GM18505 (cell line): ENCODE results near the gene STON2.

Experiments used
- ATAC-seq: cut with Tn5 transposase; IDR thresholded peaks from one replicate; pipeline ENCODE4 v1.9.1; 2021; ENCODE audit not compliant: unreplicated experiment
- POLR2A ChIP-seq: IDR thresholded peaks from 4 replicates; pipeline ENCODE4 v1.6.1; 2011; ENCODE audit warnings: borderline replicate concordance; ENCODE audit not compliant: insufficient read depth, insufficient read length; ENCODE audit errors: extremely low read depth

Gene STON2

GRCh38 chr14:81275305-81276072 is 124.6 kb downstream of the STON2 start:
- ATAC-seq, result no peak
- no peak for TF ChIP-seq POLR2A

DNA sequence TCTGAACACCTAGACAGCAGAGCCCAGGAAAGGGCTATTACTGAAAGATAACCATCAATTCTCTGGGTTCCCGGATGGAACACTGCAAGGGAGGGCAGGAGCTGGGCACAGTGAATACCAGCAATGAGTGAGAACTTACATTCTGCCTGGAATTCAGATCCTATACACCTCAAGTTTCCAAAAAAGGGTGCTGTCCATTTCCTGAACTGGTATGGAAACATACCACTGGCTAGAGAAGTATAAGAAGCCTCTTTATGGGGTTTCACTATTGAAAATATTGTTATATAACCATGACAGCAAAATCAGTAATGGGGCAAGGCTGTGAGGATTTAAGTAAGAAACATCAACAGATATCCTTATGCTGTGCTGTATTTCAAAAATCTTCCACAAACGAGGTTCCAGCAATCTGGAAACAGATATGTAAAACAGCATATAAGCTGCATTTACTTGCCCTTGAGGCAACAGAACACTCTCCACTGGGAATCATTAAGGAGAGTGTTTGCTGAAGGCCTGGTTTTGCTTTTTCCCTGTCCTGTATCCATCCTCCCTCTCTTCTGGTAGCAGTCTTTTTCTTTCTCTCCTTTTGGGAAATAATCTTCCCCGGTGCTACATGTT is 126.1 kb downstream of the STON2 start:
- no peak for ATAC-seq
- TF ChIP-seq POLR2A, result no peak

- TF ChIP-seq POLR2A, result no peak
- no peak for ATAC-seq
These were observed 126.6 kb downstream of the STON2 start for GRCh38 chr14:81273521-81273920.

DNA sequence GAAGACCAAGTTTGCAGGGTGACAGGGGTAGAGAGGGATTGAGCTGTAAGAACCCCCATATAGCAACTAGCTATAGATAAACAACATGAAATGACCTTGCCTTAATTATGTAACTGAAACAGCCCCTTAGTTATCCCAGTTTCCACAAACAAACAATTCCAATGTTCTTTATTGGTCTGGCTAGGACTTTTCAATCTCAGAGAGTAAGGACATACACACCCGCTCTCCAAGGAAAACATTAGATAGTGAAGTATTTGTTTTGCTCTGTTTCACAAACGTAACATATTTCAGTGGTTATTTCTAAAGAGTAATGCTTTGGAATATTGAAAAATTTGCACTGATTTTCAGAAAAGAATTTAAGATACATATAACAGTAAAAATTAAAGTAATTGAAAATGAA is 127.8 kb downstream of the STON2 start:
- ATAC-seq, result no peak
- TF ChIP-seq POLR2A, result no peak

DNA sequence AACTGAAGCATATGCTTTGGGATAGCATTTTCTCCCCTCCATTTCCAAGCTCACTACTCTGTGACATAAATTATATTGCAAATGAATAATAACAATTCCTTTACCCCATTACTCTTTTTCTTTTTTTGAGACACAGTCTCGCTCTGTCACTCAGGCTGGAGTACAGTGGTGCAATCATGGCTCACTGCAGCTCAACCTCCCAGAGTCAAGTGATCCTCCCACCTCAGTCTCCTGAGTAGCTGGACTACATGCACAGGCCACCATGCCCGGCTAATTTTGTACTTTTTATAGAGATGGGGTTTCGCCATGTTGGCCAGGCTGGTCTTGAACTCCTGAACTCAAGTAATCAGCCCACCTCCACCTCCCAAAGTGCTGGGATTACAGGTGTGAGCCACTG is 130.1 kb downstream of the STON2 start:
- ATAC-seq, result no peak

DNA sequence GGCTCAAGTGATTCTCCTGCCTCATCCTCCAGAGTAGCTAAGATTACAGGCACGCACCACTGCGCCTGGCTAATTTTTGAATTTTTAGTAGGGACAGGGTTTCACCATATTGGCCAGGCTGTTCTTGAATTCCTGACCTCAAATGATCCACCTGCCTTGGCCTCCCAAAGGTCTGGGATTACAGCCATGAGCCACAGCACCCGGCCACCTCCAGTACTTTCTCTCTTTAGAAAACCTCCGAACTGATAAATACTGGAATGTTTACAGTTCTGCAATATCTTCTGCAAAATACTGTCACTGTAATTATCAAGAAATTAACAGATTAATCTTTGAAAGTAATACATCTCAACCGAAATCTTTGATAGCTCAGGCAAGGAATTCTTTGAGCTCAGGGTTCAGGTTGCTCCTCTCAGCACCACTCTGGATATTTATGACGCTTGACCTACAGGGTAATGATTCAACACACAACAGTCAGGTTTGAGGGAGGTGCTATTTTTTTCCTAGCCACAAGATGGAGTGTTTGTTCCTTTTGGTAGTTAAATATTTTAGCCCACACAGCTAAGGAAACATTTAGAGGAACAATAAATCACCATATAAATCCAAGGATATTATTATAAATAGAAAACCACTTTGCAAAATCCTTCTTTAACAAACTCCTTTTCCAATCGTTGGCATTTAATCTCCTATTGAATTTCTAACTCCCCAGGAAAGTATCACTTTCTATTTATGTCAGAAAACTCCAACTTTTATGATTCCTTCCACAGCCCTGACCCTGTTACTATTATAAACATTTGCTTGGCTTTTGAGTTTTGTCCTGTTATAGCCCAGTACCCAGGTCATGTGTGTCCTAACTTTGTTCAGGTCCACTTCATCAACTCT is 130.8 kb downstream of the STON2 start:
- TF ChIP-seq POLR2A, result no peak
- peak; percentile 83 for ATAC-seq

More for the DNA sequence above, 130.1 kb downstream of the STON2 start:
- no peak for TF ChIP-seq POLR2A

DNA sequence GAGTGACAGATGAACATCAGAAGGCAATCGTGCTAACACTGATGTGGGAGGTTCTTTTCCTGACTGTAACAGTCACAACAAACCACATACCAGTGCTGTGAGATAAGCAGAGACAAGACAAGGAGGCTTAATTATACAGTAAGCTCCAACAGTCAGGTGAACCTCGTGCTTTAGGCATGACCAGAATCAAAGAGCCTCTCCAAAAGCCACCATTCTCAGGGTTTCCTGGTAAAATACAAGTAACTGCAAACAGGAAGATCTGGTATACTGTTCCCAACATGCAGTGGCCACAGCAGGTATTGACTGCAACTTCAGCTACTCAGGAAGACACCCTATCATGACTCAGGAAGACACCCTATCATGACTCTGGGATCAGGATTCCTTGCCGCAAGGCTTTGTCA is 132.1 kb downstream of the STON2 start:
- ATAC-seq, result no peak

GRCh38 chr14:81265636-81266169 is 134.4 kb downstream of the STON2 start:
- TF ChIP-seq POLR2A, result no peak
- no peak for ATAC-seq

More for the DNA sequence above, 132.1 kb downstream of the STON2 start:
- no peak for TF ChIP-seq POLR2A

GRCh38 chr14:81264671-81265070 is 135.5 kb downstream of the STON2 start:
- no peak for ATAC-seq
- no peak for TF ChIP-seq POLR2A

DNA sequence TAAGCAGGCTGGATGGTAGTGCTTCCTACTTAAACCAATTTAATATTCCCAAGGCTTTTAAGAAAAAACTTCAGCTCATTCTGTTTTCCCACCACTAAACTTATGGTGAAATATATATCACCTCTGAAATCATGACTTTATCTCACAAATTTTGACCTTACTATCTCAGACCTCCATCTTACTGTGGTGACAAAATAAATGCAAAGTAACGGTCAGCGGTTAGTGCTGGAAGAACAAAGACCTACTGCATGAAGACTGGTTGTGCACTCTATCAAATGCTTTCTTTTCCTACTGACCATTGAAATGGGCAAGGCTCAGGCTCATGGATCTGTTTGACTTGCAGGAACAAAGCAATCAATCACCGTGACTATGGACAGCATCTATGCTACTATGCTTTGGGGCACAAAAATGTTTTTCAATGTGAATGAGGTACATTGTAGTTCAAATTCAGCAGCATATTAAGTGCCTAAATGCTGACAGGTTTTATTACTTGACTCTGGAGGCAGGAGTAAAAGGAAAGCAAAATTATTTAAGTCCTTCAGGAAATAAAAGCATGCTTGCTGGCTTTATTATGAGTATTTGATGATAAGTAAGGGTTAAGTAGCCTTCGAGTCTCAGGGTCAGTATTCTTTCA is 136.2 kb downstream of the STON2 start:
- no peak for TF ChIP-seq POLR2A
- ATAC-seq, result no peak

DNA sequence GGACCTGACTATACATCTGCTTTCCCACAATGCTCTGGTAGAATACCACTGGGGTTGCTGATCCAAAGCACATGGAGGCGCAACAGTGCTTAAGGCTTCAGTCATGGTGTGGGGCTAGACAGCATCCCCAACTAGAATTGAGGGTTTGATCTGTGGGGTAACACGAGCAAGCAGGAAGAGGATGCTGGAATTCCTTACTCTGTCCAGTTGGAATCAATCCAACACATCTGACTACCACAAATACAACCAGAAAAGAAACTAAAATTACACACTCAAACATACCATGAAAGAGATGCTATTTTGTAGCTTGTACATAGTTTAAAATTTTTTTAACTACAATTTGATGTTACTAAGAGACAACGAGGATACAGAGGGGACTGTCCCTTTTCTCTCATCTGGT is 138.9 kb downstream of the STON2 start:
- TF ChIP-seq POLR2A, result no peak
- ATAC-seq, result no peak

DNA sequence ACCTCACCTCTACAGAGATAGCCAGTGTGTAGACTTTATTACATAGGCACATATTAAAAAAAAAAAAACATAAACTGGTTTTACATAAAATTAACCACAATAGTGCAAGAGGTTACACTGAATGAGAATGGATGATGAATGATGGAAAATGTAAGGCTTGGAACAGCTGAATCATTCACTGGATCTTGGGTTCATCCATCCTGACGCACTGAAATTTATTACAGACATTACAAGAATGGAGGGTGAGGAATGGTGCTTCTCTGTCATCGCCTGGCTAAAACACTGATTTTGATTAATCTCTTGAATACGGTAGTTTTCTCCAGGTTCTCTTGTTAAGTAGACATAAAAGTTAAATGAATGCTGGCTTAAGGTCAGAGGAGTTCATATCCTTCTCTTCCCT is 139.4 kb downstream of the STON2 start:
- TF ChIP-seq POLR2A, result no peak
- ATAC-seq, result no peak

GRCh38 chr14:81256289-81256960 is 143.7 kb downstream of the STON2 start:
- peak; percentile 75 for ATAC-seq
- no peak for TF ChIP-seq POLR2A

GRCh38 chr14:81252278-81252677 is 147.8 kb downstream of the STON2 start:
- TF ChIP-seq POLR2A, result no peak
- no peak for ATAC-seq
